HuH-7 (cell line): Measurements from ENCODE around the gene KLF1.
"Not testable (repeated sequence)": the region's sequence is repeated elsewhere in the genome, so short reads cannot be mapped to it uniquely, and the experiment has no call there.

ENCODE experiments used
- DNase-seq: peaks from one replicate; pipeline ENCODE4 v3.0.0; 2011; ENCODE audit warnings: low spot score

KLF1 gene

GRCh38 chr19:12890787-12891552 lies 4.0 kb upstream of the KLF1 start, which contains the start of gene GCDH:
Gene GCDH, plus strand, starts transcription at chr19:12891160. Its CDS starts 145 bp downstream, at chr19:12891305.
- DNase-seq, result peak; percentile 99

DNA sequence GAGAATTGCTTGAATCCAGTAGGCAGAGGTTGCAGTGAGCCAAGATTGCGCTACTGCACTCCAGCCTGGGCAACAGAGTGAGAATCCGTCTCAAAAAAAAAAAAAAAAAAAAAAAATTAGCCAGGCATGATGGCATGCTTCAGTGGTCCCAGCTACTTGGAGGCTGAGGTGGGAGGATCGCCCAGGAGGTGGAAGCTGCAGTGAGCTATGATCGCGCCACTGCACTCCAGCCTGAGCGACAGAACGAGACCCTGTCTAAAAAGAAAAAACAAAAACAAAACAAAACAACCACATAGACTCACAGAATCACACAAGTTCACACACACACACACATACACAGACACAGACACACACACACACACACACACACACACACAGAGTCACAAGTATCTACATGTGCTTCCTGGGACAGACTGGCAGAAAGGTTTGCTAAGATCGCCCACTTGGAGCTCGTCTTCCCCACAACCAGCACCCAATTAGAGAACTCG lies 3.3 kb upstream of the KLF1 start:
- DNase-seq, result not testable (repeated sequence)

- DNase-seq, result no peak
Measured at GRCh38 chr19:12888006-12888603, 1.1 kb upstream of the KLF1 start.

GRCh38 chr19:12886651-12886968 lies 391 bp downstream of the KLF1 start:
- DNase-seq, result no peak

DNA sequence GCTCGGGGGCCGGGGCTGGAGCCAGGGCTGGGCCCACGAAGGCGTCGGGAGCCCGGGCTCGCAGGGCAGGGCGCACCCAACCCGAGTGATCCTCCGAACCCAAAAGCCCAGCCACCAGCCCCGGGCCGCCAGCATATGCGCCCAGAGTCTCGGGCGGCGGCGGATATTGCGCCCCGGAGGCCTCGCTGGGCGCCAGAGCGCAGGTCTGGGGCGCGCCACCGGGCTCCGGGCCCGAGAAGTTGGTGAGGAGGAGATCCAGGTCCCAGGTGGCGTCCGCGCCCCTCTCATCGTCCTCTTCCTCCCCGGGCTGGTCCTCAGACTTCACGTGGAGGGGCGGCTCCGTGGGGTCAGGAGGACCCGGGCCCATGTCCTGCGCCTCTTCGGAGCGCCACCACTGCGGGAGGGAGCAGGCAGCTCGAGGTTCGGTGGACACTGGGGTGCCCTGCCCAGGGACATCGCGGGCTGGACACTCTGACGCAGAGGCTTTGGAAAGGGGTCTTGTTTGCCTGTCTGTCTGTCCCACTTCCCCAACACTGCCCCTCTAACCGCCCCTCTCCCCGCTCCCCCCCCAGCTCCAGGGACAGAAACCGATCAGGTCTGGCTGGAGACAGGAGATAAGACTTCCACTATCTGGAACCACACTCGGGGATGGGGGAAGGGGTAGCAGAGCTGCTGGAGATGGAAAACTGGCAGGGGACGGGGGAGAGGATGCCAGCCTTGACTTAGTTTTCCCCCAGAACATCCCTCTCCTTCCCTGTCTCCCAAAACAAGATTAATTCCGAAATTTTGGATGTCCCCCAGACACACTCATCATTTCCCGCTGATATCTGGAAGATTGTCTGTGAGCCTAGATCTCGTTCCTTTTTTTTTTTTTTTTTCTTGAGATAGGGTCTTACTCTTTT lies 1.0 kb downstream of the KLF1 start:
- DNase-seq, result no peak

- no peak for DNase-seq
Measured at GRCh38 chr19:12884926-12885748, 1.9 kb downstream of the KLF1 start.

DNA sequence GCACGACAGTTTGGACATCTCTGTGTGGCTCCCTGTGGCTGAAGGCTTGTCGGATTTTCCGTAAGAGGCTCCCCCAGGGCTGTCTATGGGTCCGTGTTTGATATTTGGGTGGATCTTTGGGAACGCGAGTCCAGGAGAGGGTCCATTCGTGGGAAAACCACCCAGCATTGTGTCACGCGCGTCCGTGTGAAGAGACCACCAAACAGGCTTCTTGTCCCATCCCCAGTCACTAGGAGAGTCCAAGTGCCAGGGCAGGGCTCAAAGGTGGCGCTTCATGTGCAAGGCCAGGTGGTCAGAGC lies 2.4 kb downstream of the KLF1 start:
- no peak for DNase-seq

DNA sequence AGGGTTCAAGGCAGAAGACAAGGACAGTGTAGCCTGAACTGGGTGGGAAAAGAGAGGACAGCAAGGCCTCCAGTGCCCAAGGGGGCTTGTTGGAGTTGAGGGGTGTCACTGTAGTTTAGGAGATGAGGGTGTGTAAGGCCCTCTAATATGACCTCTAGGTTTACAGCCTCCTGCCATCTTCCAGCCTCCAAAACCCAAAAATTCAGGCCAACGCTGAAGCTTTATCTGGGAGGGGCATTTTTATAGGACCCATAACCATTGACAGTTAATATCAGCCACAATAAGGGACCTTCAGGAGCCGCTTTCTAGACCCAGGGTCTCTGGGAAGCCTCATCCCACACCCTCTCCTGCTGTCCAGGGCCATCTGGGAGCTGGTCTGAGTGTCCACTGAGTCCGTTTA lies 2.8 kb downstream of the KLF1 start:
- no peak for DNase-seq

- DNase-seq, result no peak
Measured at GRCh38 chr19:12882589-12882988, 4.4 kb downstream of the KLF1 start.

- peak; percentile 97 for DNase-seq
Measured at GRCh38 chr19:12881172-12881808, 5.7 kb downstream of the KLF1 start, which contains the start of gene DNASE2. Gene DNASE2, minus strand, starts transcription at chr19:12881449. Its CDS starts 74 bp downstream, at chr19:12881375.

DNA sequence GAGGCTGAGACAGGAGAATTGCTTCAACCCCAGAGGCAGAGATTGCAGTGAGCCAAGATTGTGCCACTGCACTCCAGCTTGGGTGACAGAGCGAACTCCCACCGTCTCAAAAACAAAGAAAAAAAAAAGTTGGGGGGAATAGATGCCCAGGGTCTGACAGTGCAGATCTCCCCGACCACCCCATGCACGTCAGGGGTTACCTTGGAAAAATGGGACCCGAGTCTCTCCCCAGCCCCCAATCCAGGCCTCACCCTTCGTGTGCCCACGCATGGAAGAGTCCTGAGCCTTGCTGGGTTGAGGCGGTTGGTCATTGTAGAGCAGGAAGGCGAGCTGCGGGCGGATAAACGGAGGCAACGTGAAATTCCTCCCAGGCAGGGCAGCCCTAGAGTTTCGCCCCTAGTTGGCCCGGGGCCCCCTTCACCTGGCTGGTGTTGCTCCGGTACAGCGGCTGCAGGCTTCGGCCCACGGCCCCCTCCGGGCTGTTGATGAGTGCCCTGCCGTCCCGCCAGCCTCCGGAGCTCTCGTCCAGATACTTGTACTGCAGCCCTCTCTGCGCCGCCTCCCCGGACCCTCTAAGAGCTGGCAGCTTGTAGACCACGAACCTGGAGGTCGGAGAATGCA lies 6.3 kb downstream of the KLF1 start:
- no peak for DNase-seq

DNA sequence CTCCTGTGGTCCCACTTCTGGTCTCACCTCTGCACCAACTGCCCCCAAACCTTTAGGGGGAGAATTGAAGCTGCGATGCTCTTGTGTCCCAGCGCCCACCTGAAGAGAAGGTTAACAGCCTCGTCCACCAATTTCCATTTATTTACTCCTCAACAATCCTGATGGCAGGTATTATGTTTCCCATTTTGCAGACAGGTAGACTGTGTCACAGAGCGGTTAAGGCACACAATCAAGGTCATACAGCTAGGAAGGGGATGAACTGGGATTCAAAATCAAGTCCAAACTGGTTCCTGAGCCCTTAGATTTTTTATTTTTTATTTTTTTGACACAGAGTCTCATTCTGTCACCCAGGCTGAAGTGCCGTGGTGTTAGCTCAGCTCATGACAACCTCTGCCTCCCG lies 11.9 kb downstream of the KLF1 start:
- no peak for DNase-seq

GRCh38 chr19:12873891-12874745 lies 12.9 kb downstream of the KLF1 start:
- DNase-seq, result no peak

DNA sequence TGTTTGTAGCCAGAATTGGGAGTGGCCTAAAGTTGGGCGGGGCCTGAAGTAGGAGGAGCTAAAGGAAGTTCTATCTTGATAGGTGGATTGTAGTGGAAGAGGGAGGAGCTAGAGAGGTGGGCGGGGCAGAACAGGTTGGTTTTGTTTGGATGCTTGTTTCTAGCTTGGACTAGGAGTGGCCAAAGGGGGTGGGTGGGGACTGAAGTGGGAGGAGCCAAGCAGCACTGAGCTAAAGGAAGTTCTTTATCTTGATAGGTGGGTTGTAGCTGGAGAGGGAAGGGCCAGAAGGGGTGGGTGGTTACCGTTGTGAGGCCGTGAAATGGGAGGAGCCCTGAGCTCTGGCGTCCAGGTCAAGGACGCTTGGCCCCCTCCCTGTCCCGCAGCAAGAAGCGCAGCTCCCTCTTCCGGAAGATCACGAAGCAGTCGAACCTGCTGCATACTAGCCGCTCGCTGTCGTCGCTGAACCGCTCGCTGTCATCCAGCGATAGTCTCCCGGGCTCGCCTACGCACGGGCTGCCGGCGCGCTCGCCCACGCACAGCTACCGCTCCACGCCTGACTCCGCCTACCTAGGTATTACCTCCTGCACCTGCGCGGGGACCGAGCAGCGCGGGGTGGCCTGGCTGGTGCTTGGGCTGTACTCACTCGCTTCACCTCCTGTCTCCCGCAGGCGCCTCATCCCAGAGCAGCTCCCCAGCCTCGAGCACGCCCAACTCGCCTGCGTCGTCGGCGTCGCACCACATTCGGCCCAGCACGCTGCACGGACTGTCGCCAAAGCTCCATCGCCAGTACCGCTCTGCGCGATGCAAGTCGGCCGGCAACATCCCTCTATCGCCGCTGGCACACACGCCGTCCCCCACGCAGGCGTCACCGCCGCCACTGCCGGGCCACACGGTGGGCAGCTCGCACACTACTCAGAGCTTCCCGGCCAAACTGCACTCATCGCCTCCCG lies 13.8 kb downstream of the KLF1 start:
- DNase-seq, result no peak

- DNase-seq, result no peak
Measured at GRCh38 chr19:12872255-12872654, 14.7 kb downstream of the KLF1 start.

DNA sequence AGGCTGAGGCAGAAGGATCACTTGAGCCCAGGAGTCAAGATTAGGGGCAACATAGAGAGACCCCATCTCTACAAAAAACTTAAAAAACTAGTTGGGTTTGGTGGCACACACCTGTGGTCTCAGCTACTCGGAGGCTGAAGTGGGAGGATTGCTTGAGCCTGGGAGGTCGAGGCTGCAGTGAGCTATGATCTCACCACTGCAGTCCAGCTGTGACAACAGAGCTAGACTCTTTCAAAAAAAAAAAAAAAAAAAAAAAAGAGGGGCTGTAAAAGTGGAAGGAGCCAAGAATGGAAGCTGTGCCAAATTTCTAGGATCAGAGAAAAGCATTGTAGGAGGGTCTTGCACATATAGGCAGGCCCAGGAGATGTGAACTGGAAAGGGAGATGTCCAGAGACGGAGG lies 15.3 kb downstream of the KLF1 start:
- no peak for DNase-seq

- no peak for DNase-seq
Measured at GRCh38 chr19:12868540-12869112, 18.4 kb downstream of the KLF1 start.
